Activated CD8-positive, alpha-beta T cell treated with anti-CD3 and anti-CD28 coated beads, Interleukin-2, amount 10 ng/mL, durations not matched to agents 7 days and 5 days (primary cell): ENCODE data around the gene ICA1. TPM values are rescaled to one million over a fixed set of nuclear protein-coding genes. Genes with fewer than 3 reads are reported as not detected.

Experiments
- ATAC-seq: fragments of 150-1000 bp; cut with Tn5 transposase; one replicate; pipeline ENCODE4 v1.10.0; 2021; ENCODE audit warnings: moderate library complexity
- CTCF ChIA-PET: fragments of 350-600 bp; sonication (Branson Sonifier 250); formaldehyde crosslinking; loops from one replicate; lab custom pipeline; 2021; ENCODE audit warnings: antibody characterized with exemption; lab: Charles Lee
- POLR2A ChIA-PET: fragments of 350-600 bp; sonication (Branson Sonifier 250); formaldehyde crosslinking; loops from one replicate; lab custom pipeline; 2021; ENCODE audit warnings: antibody characterized with exemption; lab: Charles Lee
- DNase-seq: peaks from one replicate; pipeline ENCODE4 v3.0.0-alpha.2; 2020
- H3K27ac Mint-ChIP-seq: one replicate; pipeline ENCODE4 v1.8.0; 2021; ENCODE audit warnings: mild to moderate bottlenecking, mixed read lengths
- H3K27me3 Mint-ChIP-seq: one replicate; pipeline ENCODE4 v1.8.0; 2021; ENCODE audit warnings: low read depth, mixed read lengths
- H3K36me3 Mint-ChIP-seq: one replicate; pipeline ENCODE4 v1.8.0; 2021; ENCODE audit warnings: low read depth, mixed read lengths
- H3K4me1 Mint-ChIP-seq: one replicate; pipeline ENCODE4 v1.8.0; 2021; ENCODE audit warnings: low read depth, mixed read lengths
- H3K4me3 Mint-ChIP-seq: one replicate; pipeline ENCODE4 v1.8.0; 2021; ENCODE audit warnings: mild to moderate bottlenecking, mixed read lengths
- H3K9me3 Mint-ChIP-seq: one replicate; pipeline ENCODE4 v1.8.0; 2022; ENCODE audit warnings: mixed read lengths; ENCODE audit not compliant: insufficient read depth
- total RNA-seq, 2 experiments: library from RNA; stranded (reverse); gene quantifications; one replicate each; pipeline ENCODE4 v1.2.3, GENCODE V29; 2021

The ICA1 gene
- total RNA-seq, 2 experiments from 2014 or later: 0.76 to 1.8 TPM

DNA sequence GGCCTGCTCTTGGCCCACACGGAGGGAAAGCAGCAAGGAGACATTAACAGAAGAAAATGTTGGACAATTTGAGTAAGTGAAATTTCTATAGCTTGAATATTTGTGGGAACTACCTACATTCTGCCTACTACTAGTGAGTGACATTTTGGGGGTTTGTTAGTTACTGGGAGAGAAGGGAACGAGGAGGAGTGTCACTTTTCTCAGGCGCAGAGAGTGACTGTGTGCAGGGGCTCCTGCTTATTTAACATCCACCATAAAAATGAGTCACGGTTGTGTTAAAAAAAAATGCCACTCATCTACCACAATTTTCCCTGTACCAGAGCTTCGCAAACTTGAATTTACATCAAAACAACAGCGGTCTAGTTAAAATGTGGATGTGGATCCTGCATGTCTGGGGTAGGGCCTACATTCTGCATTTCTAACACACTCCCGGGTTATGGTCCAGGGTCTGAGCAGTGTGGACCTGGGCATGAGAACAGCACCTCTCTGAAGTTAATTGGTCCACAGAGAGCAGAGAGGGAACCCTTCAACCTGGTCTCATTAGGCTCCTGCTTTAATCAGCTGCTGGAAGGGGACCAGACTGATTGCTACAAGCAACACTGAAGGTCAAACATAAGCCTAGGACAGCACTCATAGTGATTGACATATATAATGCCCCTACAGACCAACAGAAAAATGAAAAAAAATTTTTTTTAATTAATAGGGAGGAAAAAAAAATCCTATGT lies 41.4 kb downstream of the ICA1 start:
- ChIA-PET CTCF (interaction anchor here (8.1 kb wide), 1 partner anchor 540 kb away, joined by 68 read pairs; no protein-coding TSS in a partner anchor), POLR2A (interaction anchor here (0.8 kb wide), 1 partner anchor 92 kb away, joined by 3 read pairs; no protein-coding TSS in a partner anchor)
- H3K27me3 Mint-ChIP-seq: peaks cover 21% of the 10 kb centered on the region
- H3K27ac Mint-ChIP-seq: no peak overlapping the region
- DNase-seq (no peak), ATAC-seq (no peak)
- H3K4me3 Mint-ChIP-seq: no peak overlapping the region
- no peaks in the 10 kb centered on the region for H3K36me3 Mint-ChIP-seq
- H3K4me1 Mint-ChIP-seq: peaks cover 9% of the 10 kb centered on the region
- no peaks in the 10 kb centered on the region for H3K9me3 Mint-ChIP-seq

DNA sequence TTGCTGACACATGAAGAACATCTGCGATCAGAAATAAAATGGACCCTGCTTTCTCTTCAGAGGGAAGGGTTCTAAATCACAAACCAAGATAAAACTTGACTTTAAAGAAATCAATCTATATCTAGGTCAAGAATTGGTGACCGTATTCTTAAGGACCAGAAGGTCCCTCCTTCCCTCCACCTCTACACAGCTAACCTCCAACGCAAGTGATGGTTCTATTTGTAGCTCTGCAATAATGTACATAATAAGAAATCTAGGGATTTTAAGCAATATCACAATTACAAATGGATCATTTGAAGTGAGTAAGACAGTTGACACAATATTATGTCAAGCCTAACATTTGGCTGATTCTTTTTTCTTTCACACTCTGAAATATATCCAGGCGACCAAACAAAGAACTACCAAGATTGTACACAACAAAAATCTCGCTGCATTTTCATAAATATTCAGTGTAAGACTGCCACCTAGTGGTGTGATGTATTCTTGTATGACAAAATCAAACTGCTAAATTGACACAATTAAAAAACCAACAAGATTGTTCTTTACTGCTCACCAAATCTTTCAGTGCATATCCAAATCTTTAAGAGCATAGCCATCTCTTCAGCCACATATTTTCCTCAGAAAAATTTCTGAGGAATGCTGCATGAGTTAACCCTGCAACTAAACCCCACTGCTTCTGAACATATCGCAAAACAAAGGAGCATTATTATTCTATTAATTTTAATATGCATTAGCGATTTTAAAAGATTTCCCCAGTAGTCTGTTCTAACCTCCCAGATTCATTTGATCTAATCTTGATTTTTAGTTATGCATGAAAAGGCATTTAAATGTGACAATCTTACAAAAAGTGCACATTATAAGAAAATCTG lies 44.5 kb downstream of the ICA1 start:
- no peak for ATAC-seq
- Mint-ChIP-seq H3K9me3 (no peaks in the 10 kb centered on the region), H3K4me3 (no peak overlapping the region), H3K27ac (no peak overlapping the region), H3K27me3 (peaks cover 16% of the 10 kb centered on the region), H3K36me3 (no peaks in the 10 kb centered on the region), H3K4me1 (peaks cover 11% of the 10 kb centered on the region)
- POLR2A ChIA-PET: no interaction called here
- CTCF ChIA-PET: interaction anchor here (0.7 to 8.1 kb wide), 23 partner anchors 9 to 1114 kb away, joined by 3 to 68 read pairs (median 4); partner anchors contain the start of gene UMAD1
- DNase-seq: peak; percentile 58

DNA sequence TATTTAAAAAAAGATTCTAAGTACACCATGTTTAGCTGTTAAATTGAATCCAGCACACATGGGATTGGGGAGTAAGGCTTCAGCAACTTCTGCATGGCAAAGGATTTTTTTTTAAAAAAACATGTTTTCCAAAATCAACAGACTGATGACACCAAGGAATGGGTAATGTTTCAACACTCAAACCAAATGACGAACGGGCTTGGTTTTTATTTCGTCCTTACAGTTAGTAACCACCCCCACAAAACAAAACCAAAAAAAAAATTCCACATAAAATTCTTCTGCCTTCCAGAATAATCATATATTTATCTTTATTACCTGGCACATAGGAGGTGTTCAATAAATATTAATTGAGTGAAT lies 45.7 kb downstream of the ICA1 start:
- Mint-ChIP-seq H3K27ac (no peak overlapping the region), H3K27me3 (peaks cover 20% of the 10 kb centered on the region), H3K9me3 (no peaks in the 10 kb centered on the region), H3K4me1 (peaks cover 11% of the 10 kb centered on the region), H3K36me3 (no peaks in the 10 kb centered on the region), H3K4me3 (no peak overlapping the region)
- ATAC-seq (no peak), DNase-seq (no peak)
- ChIA-PET CTCF (interaction anchor here (0.8 to 8.1 kb wide), 15 partner anchors 8 to 1113 kb away, joined by 3 to 68 read pairs (median 4); no protein-coding TSS in a partner anchor), POLR2A (no interaction called here)

DNA sequence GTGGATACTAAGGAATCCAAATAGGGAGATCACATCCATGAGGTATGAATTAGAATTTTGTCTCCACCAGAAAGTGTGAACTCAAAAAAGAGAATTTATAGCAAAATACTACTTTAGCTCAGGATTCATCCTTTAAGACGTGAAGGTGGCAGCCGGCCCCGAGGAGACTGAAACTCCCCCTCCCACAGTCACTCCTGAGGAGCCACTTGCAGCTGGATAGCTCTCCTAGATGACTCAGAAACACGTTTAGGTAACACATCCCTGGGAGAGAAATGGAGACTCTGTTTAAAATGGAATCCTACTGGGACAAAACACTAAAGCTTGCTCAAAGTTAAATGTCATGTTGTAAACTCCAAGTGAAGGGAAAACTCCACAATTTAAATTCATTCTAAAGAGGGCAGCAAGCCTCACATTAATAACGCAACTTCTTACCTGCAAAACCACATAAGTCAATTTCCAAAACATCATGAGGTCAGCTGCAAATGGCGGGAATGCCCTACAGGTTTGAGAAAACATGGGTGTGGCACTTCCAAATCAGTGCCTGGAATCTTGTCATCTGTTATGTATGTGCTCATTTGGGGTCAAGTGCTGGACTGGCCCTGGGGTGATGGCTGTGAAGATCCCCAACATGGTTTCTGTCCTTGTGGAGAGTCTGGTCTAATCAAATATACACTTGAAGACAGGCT lies 46.2 kb downstream of the ICA1 start:
- DNase-seq (no peak), ATAC-seq (no peak)
- ChIA-PET POLR2A (no interaction called here), CTCF (interaction anchor here (0.8 to 8.1 kb wide), 10 partner anchors 8 to 648 kb away, joined by 3 to 68 read pairs (median 6); no protein-coding TSS in a partner anchor)
- Mint-ChIP-seq H3K27me3 (peaks cover 22% of the 10 kb centered on the region), H3K4me3 (no peak overlapping the region), H3K4me1 (peaks cover 11% of the 10 kb centered on the region), H3K36me3 (no peaks in the 10 kb centered on the region), H3K27ac (no peak overlapping the region), H3K9me3 (no peaks in the 10 kb centered on the region)

DNA sequence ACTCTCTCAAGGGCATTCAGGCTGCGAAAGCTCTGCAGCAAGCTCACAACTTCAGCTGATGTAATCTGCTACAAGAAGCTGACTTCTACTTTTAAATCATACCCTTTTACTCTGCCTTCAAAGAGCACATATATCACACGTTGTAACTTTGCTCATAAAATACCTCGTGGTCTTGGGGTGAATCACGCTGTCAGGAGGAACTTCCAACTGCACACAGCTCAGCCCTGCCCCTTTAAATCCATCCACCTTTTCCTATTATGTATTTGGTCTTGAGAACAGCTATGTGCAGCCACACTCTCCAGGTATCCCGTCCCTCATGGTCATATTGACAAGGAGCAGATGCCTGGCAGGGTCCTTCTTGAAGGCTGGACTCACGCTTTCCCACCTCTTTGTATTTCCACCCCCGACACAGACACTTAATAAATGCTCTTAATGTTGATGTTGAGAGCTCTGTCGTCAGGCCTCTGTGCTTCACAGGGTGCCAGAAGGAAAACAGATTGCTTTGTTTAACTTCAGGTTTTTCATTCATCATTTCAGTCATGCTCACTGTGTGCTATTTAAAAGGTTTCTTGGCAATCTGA lies 47.6 kb downstream of the ICA1 start:
- Mint-ChIP-seq H3K27ac (no peak overlapping the region), H3K9me3 (no peaks in the 10 kb centered on the region), H3K27me3 (peaks cover 27% of the 10 kb centered on the region), H3K36me3 (no peaks in the 10 kb centered on the region), H3K4me3 (no peak overlapping the region), H3K4me1 (peaks cover 11% of the 10 kb centered on the region)
- no peak for ATAC-seq
- ChIA-PET CTCF (interaction anchor here (0.7 to 8.1 kb wide), 9 partner anchors 9 to 620 kb away, joined by 3 to 68 read pairs (median 4); no protein-coding TSS in a partner anchor), POLR2A (interaction anchor here (1.0 kb wide), 1 partner anchor 573 kb away, joined by 3 read pairs; the partner anchor contains the start of gene UMAD1)
- no peak for DNase-seq

DNA sequence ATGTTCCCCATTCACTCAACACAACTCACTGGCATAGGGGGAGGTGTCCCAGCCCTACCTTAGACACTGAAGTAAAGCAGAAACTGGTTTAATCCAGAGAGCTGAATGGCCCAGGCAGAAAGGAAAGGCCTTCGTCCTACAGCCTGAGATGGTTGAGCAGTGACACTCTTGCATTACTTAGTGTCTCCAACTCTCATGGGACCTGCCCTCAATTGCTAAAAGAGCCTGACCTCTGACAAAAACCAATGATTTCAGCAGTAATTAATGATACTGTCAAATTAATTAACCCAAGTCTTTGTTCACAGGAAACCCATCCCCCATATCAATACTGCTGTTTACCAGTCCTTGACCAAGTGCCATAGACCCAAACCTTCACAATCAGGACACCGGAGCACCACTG lies 48.6 kb downstream of the ICA1 start:
- ChIA-PET CTCF (interaction anchor here (1.0 to 8.1 kb wide), 4 partner anchors 23 to 619 kb away, joined by 3 to 68 read pairs (median 5); no protein-coding TSS in a partner anchor), POLR2A (interaction anchor here (1.0 kb wide), 1 partner anchor 572 kb away, joined by 3 read pairs; the partner anchor contains the start of gene UMAD1)
- DNase-seq (no peak), ATAC-seq (no peak)
- Mint-ChIP-seq H3K27ac (no peak overlapping the region), H3K36me3 (no peaks in the 10 kb centered on the region), H3K27me3 (peaks cover 33% of the 10 kb centered on the region), H3K9me3 (no peaks in the 10 kb centered on the region), H3K4me3 (no peak overlapping the region), H3K4me1 (peaks cover 11% of the 10 kb centered on the region)

DNA sequence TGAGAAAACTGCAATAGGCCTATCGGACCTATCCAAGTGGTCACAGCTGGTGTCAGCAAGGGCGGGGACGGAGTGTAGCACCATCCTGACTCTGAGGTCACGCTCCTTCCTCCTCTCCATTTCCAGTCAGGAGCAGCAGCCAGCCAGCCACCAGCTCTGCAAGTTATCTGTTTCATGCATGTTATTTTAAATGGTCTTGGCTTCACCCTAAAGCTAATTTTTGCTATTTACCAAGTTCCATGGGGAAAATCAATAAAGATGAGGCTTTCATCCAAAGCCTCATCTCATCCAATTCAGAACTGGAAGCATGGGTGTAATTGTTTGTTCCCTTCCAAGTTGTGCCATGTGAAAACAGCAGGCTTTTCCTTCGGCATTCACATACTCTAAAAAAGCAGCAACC lies 49.3 kb downstream of the ICA1 start:
- POLR2A ChIA-PET: no interaction called here
- Mint-ChIP-seq H3K27me3 (peaks cover 36% of the 10 kb centered on the region), H3K4me1 (peaks cover 11% of the 10 kb centered on the region), H3K4me3 (no peak overlapping the region), H3K9me3 (no peaks in the 10 kb centered on the region), H3K27ac (no peak overlapping the region), H3K36me3 (no peaks in the 10 kb centered on the region)
- DNase-seq: no peak
- CTCF ChIA-PET: interaction anchor here (1.1 kb wide), 1 partner anchor 458 kb away, joined by 3 read pairs; no protein-coding TSS in a partner anchor
- ATAC-seq: no peak

DNA sequence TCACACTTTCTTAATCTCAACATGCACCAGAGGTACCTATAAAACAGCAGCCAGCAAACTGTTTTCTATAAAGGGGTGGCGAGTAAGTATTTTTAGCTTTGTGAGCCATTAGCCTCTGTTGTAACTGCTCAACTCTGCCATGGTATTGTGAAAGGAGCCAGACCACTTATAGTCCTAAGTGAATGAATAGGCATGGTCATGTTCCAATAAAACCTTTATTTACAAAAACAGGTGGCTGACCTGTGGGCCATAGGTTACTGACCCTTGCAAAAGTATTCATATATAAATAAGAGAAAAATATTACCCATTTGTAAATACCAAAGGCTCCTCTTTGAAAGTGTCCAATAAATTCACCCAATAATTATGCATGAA lies 50.3 kb downstream of the ICA1 start:
- DNase-seq (no peak), ATAC-seq (no peak)
- ChIA-PET POLR2A (no interaction called here), CTCF (interaction anchor here (1.1 to 1.3 kb wide), 2 partner anchors 85 to 457 kb away, joined by 3 read pairs; no protein-coding TSS in a partner anchor)
- H3K9me3 Mint-ChIP-seq: no peaks in the 10 kb centered on the region
- peaks cover 42% of the 10 kb centered on the region for H3K27me3 Mint-ChIP-seq
- H3K4me1 Mint-ChIP-seq: peaks cover 5% of the 10 kb centered on the region
- no peaks in the 10 kb centered on the region for H3K36me3 Mint-ChIP-seq
- no peak overlapping the region for H3K27ac Mint-ChIP-seq
- H3K4me3 Mint-ChIP-seq: no peak overlapping the region

DNA sequence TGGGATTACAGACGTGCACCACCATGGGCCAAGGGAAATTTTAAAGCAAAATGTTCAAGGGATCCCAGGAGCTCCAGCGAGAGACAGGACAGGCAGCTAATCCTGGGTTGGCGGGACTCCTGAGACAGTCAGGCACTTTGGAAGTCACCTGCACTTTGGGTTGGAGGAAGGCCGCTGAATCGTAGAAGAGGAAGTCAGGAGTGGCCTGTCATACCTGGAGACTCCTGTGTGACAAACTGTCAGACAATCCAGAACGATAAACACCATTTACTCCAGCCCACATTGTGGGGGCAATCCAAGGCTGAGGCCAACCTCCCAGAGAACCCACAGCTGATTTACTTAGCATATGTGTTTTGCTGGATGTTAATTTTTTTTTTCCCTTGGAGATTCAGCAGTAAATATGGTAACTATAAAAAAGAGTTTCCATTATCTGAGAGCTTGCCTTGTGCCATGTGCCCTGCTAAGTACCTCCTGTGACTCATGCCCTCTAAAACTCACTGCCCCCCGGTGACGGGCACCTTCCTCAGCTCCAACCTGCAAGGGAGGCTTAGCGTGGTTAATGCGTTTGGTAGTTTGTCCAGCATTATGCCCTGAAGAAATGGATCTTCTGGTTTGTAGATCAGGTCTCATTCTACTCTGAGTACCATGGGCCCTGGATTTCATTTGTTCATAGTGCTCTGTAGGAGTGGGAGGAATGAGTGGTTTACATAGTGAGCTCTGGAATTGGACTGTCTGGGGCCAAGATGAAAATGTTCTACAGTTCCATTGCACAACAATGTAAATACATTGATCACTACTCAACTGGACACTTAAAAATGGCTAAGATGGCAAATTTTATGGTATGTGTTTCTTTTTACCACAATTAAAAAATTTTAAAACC lies 50.9 kb downstream of the ICA1 start:
- ChIA-PET CTCF (interaction anchor here (1.3 kb wide), 1 partner anchor 85 kb away, joined by 3 read pairs; no protein-coding TSS in a partner anchor), POLR2A (no interaction called here)
- H3K4me3 Mint-ChIP-seq: no peak overlapping the region

DNA sequence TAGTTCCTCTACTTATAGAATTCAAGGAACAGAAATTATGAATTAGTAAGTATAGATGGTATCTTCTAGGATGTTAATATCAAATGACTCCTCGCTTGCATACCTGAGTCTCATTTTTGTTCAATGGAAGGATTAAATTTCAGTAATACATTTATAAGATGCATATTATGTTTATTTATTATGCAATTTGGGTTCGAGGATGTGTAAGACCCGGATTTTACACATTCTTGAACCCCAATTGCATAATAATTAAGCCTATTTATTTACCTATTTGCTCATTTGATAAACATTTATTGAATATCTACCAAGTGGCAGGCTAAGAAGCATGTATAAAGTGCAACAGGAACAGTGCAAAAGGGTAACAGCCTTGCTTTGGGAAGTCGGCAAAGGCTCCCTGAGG lies 52.6 kb downstream of the ICA1 start:
- Mint-ChIP-seq H3K27ac (no peak overlapping the region), H3K27me3 (peaks cover 40% of the 10 kb centered on the region), H3K36me3 (no peaks in the 10 kb centered on the region), H3K9me3 (no peaks in the 10 kb centered on the region), H3K4me3 (no peak overlapping the region), H3K4me1 (no peaks in the 10 kb centered on the region)
- ATAC-seq (no peak), DNase-seq (no peak)
- ChIA-PET POLR2A (no interaction called here), CTCF (interaction anchor here (0.9 to 1.3 kb wide), 2 partner anchors 12 to 528 kb away, joined by 3 to 5 read pairs; no protein-coding TSS in a partner anchor)

More for the DNA sequence above, 50.9 kb downstream of the ICA1 start:
- Mint-ChIP-seq H3K27ac (no peak overlapping the region), H3K27me3 (peaks cover 44% of the 10 kb centered on the region), H3K9me3 (no peaks in the 10 kb centered on the region), H3K36me3 (no peaks in the 10 kb centered on the region), H3K4me1 (peaks cover 3% of the 10 kb centered on the region)
- no peak for ATAC-seq
- no peak for DNase-seq
